ENCODE data around the gene SOAT1.

The SOAT1 gene

DNA sequence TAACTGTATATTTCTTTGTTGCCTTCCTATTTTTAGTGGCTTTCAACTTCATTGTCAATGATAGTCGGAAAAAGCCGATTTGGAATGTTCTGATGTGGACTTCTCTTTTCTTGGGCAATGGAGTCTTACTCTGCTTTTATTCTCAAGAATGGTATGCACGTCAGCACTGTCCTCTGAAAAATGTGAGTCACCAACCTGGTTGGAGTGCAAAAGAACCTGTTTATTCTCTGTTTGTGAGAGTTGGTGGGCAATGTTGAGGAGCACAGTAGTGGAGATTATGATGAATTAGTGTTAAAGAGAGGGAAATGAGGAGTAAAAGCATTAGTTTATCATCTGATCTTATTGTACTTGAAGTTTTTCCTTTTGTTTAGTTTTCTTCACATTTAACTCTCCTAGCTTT, 57.7 kb downstream of the SOAT1 start (continued):
- TF ChIP-seq SCRT1 (tag by site-specific recombination; IDR thresholded peaks at IDR 0.05; ENCODE audit: borderline replicate concordance) = no peak
- TF ChIP-seq ZFP69B (tag by site-specific recombination; IDR thresholded peaks at IDR 0.05) = no peak
- TF ChIP-seq, protein P1, sequence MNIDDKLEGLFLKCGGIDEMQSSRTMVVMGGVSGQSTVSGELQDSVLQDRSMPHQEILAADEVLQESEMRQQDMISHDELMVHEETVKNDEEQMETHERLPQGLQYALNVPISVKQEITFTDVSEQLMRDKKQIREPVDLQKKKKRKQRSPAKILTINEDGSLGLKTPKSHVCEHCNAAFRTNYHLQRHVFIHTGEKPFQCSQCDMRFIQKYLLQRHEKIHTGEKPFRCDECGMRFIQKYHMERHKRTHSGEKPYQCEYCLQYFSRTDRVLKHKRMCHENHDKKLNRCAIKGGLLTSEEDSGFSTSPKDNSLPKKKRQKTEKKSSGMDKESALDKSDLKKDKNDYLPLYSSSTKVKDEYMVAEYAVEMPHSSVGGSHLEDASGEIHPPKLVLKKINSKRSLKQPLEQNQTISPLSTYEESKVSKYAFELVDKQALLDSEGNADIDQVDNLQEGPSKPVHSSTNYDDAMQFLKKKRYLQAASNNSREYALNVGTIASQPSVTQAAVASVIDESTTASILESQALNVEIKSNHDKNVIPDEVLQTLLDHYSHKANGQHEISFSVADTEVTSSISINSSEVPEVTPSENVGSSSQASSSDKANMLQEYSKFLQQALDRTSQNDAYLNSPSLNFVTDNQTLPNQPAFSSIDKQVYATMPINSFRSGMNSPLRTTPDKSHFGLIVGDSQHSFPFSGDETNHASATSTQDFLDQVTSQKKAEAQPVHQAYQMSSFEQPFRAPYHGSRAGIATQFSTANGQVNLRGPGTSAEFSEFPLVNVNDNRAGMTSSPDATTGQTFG (tag by site-specific recombination; IDR thresholded peaks at IDR 0.05; ENCODE audit: borderline replicate concordance) = no peak
- TF ChIP-seq, protein P2, sequence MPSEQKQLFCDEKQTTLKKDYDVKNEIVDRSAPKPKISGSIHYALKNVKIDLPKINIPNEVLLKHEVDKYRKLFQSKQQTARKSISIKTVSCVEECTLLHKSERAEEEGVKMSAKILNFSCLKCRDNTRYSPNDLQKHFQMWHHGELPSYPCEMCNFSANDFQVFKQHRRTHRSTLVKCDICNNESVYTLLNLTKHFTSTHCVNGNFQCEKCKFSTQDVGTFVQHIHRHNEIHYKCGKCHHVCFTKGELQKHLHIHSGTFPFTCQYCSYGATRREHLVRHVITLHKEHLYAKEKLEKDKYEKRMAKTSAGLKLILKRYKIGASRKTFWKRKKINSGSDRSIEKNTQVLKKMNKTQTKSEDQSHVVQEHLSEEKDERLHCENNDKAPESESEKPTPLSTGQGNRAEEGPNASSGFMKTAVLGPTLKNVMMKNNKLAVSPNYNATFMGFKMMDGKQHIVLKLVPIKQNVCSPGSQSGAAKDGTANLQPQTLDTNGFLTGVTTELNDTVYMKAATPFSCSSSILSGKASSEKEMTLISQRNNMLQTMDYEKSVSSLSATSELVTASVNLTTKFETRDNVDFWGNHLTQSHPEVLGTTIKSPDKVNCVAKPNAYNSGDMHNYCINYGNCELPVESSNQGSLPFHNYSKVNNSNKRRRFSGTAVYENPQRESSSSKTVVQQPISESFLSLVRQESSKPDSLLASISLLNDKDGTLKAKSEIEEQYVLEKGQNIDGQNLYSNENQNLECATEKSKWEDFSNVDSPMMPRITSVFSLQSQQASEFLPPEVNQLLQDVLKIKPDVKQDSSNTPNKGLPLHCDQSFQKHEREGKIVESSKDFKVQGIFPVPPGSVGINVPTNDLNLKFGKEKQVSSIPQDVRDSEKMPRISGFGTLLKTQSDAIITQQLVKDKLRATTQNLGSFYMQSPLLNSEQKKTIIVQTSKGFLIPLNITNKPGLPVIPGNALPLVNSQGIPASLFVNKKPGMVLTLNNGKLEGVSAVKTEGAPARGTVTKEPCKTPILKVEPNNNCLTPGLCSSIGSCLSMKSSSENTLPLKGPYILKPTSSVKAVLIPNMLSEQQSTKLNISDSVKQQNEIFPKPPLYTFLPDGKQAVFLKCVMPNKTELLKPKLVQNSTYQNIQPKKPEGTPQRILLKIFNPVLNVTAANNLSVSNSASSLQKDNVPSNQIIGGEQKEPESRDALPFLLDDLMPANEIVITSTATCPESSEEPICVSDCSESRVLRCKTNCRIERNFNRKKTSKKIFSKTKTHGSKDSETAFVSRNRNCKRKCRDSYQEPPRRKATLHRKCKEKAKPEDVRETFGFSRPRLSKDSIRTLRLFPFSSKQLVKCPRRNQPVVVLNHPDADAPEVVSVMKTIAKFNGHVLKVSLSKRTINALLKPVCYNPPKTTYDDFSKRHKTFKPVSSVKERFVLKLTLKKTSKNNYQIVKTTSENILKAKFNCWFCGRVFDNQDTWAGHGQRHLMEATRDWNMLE (tag by site-specific recombination; conservative IDR thresholded peaks at IDR 0.05; ENCODE audit: low read depth) = no peak
- no peak for TF ChIP-seq ZNF777 (tag by site-specific recombination; IDR thresholded peaks at IDR 0.05; ENCODE audit: borderline replicate concordance)

DNA sequence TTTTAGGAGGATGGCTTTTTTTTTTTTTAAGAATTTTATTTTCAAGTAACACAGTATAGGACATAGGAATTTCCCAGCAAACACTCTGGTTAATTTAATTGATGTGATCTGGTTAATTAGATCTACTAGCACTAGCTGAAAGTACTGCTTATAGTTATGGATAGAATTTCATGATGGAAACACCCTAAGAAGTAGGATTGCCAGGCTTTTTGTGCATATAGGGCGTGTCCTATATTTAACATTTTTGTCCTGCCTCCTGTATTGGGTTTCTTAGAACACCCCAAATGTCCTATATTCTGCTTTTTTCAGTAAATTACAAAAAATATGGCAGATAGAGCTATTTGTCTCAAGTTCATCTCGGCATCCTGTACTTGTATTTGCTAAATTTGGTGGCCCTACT, 58.6 kb downstream of the SOAT1 start:
- H3K4me1 ChIP-seq (ENCODE audit: control insufficient read depth, insufficient read depth, low read length) = no peaks in the 10 kb centered on the region
- no peak overlapping the region for H3K27ac ChIP-seq (ENCODE audit: extremely low read depth, low read depth, low read length)
- TF ChIP-seq ZNF10 (tag by site-specific recombination; IDR thresholded peaks at IDR 0.05) (no peak), ZNF140 (tag by site-specific recombination; IDR thresholded peaks at IDR 0.05) (no peak), ZNF785 (tag by site-specific recombination; IDR thresholded peaks at IDR 0.05) (no peak), ZNF302 (tag by site-specific recombination; IDR thresholded peaks at IDR 0.05; ENCODE audit: low read depth) (no peak), ZNF138 (tag by site-specific recombination; IDR thresholded peaks at IDR 0.05; ENCODE audit: borderline replicate concordance) (no peak), ZNF670 (tag by site-specific recombination; IDR thresholded peaks at IDR 0.05; ENCODE audit: low read depth) (no peak)
- TF ChIP-seq, protein P3, sequence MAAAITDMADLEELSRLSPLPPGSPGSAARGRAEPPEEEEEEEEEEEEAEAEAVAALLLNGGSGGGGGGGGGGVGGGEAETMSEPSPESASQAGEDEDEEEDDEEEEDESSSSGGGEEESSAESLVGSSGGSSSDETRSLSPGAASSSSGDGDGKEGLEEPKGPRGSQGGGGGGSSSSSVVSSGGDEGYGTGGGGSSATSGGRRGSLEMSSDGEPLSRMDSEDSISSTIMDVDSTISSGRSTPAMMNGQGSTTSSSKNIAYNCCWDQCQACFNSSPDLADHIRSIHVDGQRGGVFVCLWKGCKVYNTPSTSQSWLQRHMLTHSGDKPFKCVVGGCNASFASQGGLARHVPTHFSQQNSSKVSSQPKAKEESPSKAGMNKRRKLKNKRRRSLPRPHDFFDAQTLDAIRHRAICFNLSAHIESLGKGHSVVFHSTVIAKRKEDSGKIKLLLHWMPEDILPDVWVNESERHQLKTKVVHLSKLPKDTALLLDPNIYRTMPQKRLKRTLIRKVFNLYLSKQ (tag by site-specific recombination; IDR thresholded peaks at IDR 0.05; ENCODE audit: borderline replicate concordance) = no peak
- TF ChIP-seq, protein P4, sequence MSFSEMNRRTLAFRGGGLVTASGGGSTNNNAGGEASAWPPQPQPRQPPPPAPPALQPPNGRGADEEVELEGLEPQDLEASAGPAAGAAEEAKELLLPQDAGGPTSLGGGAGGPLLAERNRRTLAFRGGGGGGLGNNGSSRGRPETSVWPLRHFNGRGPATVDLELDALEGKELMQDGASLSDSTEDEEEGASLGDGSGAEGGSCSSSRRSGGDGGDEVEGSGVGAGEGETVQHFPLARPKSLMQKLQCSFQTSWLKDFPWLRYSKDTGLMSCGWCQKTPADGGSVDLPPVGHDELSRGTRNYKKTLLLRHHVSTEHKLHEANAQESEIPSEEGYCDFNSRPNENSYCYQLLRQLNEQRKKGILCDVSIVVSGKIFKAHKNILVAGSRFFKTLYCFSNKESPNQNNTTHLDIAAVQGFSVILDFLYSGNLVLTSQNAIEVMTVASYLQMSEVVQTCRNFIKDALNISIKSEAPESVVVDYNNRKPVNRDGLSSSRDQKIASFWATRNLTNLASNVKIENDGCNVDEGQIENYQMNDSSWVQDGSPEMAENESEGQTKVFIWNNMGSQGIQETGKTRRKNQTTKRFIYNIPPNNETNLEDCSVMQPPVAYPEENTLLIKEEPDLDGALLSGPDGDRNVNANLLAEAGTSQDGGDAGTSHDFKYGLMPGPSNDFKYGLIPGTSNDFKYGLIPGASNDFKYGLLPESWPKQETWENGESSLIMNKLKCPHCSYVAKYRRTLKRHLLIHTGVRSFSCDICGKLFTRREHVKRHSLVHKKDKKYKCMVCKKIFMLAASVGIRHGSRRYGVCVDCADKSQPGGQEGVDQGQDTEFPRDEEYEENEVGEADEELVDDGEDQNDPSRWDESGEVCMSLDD (tag by site-specific recombination; IDR thresholded peaks at IDR 0.05) = no peak
- POLR2A ChIA-PET = no interaction called here
- no peaks in the 10 kb centered on the region for H3K9me3 ChIP-seq (ENCODE audit: control insufficient read depth, insufficient read depth, low read depth, low read length)
- peaks cover 13 to 50% of the 10 kb centered on the region in 2 experiments for H3K36me3 ChIP-seq (ENCODE audit: control insufficient read depth in 2 of 2, insufficient read depth in 1 of 2, low read length in 2 of 2)
- CTCF ChIA-PET = interaction anchor here (0.6 kb wide), 1 partner anchor 233 kb away, joined by 5 read pairs; no protein-coding TSS in a partner anchor
- no peak overlapping the region for H3K4me3 ChIP-seq (ENCODE audit: low read depth, low read length)

Measured in HEK293 (cell line).